HG02840 (cell line): Measurements from ENCODE around the gene VAT1L.

ENCODE experiments used
- ATAC-seq: cut with Tn5 transposase; IDR thresholded peaks from one replicate; pipeline ENCODE4 v1.9.1; 2021; ENCODE audit warnings: mild to moderate bottlenecking, moderate library complexity, moderate number of reproducible peaks; ENCODE audit not compliant: unreplicated experiment, low FRiP score

VAT1L gene, protein sequence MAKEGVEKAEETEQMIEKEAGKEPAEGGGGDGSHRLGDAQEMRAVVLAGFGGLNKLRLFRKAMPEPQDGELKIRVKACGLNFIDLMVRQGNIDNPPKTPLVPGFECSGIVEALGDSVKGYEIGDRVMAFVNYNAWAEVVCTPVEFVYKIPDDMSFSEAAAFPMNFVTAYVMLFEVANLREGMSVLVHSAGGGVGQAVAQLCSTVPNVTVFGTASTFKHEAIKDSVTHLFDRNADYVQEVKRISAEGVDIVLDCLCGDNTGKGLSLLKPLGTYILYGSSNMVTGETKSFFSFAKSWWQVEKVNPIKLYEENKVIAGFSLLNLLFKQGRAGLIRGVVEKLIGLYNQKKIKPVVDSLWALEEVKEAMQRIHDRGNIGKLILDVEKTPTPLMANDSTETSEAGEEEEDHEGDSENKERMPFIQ

GRCh38 chr16:77788181-77789084 is at the start of gene VAT1L:
TSS of gene VAT1L (plus strand) at chr16:77788564. CDS start at chr16:77788683, 119 bp downstream.
- ATAC-seq = no peak

- ATAC-seq = no peak
These were observed 49.4 kb upstream of the VAT1L start for GRCh38 chr16:77738706-77739558.

- no peak for ATAC-seq
These were observed 48.8 kb upstream of the VAT1L start for GRCh38 chr16:77739559-77739892.

- ATAC-seq = no peak
These were observed 44.2 kb upstream of the VAT1L start for GRCh38 chr16:77744141-77744540.

DNA sequence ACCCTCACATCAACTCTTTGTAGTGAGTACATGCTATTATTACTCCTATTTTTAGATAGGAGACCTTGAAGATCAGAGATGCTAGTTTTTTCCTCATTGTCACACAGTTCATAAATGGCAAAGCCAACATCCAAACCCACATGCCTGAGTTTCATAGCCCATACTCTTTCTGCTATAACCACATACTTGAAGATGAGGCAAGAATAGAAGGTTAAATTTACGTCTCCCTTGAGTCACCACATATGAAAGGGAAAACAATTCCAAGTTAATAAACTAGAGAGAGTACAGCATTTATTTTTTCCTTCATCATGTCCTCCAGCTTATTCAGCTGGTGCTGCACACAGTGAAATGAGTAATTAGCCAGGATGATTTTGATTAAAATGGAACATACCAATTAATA is 42.4 kb upstream of the VAT1L start:
- no peak for ATAC-seq

DNA sequence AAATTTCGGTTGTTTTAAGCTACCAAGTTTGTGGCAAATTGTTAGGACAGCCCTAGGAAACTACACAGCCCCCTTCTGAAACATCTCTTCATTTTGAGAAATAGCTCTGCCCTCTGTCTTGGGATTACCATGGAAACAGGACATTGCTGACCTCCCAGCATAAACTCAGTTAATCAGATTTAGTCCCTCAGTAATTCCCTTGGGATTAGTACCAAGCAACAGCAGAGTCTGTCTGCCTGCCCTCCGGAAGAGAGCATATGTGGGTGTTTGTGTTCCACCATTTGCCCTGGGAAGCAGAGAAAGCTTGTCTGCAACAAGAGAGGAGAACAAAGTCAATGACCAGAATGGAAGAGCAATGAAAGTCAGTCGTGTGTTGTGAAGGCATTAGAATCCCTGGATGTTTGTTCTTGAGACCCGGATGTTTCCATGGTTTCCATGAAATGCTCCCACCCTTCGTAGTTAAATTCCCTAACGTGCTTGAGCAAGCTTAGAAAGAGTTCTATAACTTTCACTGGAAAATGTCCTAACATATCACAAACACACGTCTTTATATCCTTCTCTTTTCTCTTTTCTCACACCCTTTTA is 39.9 kb upstream of the VAT1L start:
- no peak for ATAC-seq

- ATAC-seq = no peak
These were observed 38.9 kb upstream of the VAT1L start for GRCh38 chr16:77749415-77749814.

DNA sequence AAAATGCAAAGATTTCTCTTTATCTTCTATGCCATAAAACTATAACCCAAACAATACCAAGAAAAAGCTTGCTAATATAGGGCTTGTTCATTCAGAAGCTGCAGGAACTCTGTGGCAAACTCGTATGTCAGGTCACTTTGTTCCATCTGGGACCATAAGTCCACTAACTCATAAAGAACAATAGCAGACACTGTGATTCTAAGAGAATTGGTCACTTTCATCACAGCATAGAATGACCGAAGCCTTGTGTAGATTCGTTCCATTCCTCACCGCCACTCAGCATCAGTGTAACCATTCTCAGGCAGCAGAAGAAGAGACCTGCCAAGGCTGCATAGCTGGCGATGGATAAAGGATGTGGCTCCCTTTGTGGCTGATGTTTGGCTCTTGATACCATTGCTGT is 30.3 kb upstream of the VAT1L start:
- no peak for ATAC-seq

- ATAC-seq = no peak
These were observed 29.9 kb upstream of the VAT1L start for GRCh38 chr16:77758508-77758907.

GRCh38 chr16:77759201-77759600 is 29.2 kb upstream of the VAT1L start:
- no peak for ATAC-seq

DNA sequence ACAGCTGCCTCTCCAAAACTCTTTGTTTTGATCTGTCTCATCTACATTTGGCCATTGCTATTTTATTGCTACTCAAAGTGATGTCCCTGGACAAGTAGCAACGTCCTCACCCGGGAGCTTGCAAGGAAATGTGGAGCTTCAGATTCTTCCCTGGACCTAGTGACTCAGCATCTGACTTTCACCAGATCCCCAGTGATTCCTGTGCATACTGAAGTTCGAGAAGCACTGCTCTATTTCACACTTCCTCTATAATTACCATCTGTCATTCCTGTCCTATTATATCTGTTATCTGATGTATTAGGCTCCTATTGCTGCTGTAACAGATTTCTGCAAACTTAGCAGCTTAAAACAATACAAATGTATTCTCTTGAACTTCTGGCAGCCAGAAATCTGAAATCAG is 28.5 kb upstream of the VAT1L start:
- ATAC-seq = no peak

- no peak for ATAC-seq
These were observed 27.6 kb upstream of the VAT1L start for GRCh38 chr16:77760800-77761199.

GRCh38 chr16:77761204-77761603 is 27.2 kb upstream of the VAT1L start:
- no peak for ATAC-seq

- ATAC-seq = no peak
These were observed 26.1 kb upstream of the VAT1L start for GRCh38 chr16:77762262-77762661.

GRCh38 chr16:77763994-77764393 is 24.4 kb upstream of the VAT1L start:
- ATAC-seq = no peak

GRCh38 chr16:77767211-77767610 is 21.2 kb upstream of the VAT1L start:
- no peak for ATAC-seq

DNA sequence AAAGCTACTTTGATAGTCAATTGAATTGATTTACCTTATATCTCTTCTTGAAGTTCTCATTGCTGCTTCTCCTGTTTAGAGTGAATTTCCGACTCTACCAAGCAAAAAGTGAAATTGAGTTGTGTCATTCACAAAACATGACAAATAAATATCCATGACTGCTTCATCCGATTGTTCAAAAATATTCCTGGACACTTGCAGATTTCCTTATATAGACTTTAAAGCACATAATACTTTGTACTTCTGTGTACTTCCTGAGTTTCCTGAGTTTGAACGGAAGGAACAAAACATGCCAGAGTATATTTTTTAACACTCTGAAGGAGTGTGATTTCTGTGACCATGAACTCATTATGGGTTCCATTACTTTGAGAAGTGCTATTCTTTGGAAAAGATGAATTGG is 20.5 kb upstream of the VAT1L start:
- no peak for ATAC-seq

- no peak for ATAC-seq
These were observed 12.2 kb upstream of the VAT1L start for GRCh38 chr16:77775911-77776909.

GRCh38 chr16:77777745-77778144 is 10.6 kb upstream of the VAT1L start:
- ATAC-seq = no peak
